HG02973 (cell line): ENCODE data around the gene ALDH16A1.

Source experiments
- ATAC-seq: cut with Tn5 transposase; IDR thresholded peaks from one replicate; pipeline ENCODE4 v1.9.1; 2021; ENCODE audit warnings: moderate library complexity; ENCODE audit not compliant: unreplicated experiment

Gene ALDH16A1

DNA sequence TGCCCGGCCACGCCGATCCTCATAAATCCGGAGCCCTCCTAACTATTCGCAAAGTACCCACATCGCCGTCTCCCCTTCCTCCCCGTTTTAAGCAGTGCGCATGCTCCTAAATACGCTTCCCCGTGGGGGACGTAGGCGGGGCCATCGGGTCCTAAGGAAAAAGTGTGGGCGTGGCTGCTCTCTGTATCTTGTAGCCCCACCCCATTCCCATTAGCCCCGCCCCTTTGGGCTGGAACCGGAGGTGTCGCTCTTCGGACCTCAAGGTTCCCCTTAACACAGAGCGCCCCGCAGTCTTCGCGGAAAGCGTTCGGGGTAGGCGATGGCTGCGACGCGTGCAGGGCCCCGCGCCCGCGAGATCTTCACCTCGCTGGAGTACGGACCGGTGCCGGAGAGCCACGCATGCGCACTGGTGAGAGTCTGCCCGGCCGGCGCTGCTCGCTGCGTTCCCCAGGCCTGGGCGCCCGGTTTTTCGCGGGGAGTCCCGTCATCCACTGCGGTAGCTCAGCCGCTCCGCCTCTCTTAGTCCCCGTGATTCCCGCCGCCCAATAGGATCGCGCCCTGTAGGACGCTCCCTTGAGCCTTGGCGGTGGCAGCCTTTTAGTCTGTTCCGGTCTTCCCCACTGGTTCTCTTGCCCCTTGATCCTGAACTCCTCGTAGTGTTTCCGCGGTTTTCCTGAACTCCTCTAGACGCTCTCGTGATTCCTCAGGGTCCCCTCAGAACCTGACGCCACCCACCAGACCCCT, at the start of gene ALDH16A1:
Gene ALDH16A1 (plus strand): TSS at position 213 of the 744 bp plus-strand sequence. CDS start 107 bp downstream, at position 320.
- ATAC-seq, result peak; percentile 83

DNA sequence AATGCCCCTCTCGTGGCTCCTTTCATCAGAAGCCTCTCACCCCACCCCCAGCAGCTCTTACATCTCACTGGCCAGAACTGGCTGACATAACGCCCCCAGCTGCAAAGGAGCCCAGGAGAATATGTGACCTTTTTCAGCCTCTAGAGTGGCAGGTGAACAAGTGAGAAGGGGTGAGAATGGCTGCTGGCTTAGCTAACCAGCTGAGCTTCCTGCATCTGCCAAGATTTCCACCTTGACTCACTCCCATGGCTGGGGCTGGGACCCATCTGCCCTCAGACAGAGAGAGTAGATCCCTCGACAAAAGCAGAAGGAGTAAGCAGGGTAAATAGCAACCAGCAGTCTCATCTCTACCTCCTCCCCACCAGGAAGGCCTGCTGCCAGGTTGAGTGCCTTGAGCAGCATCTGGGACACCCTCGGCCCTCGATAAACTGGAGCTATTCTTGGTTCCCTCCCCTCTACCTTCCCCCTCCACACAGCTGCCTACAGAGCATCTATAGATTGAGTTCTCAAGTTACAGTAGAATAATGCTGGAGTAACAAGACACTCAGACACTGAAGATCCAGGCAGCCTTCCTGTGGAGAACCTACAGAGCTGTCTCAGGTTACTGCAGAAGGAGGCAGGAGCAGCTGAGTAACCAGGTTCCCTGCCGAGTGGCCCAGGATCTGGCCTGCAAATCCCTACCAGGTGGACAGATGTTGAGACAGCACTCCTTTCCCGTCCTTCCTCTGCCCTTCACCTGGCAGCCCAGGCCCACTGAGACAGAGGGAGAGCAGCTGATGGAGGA, 49.4 kb upstream of the ALDH16A1 start:
- ATAC-seq, result no peak

DNA sequence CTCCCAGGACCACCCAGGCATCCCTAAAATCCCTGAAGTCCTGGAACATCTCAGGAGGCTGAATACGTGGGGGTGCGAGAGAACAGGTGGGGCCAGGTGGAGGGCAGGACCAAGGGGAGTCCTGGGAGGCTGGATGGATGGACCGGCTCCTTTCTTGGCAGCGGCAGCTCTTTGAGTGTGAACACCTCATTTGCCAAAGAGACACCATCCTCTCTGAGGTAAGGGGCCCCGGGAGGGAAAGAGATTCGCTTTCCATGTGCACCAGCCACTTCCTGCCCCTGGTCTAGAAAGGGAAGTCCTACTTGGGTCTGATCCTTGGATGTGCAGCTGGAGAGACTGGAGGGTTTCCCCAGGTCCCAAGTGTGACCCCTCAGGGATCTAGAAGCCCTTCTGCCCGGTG, 45.9 kb upstream of the ALDH16A1 start:
- no peak for ATAC-seq

DNA sequence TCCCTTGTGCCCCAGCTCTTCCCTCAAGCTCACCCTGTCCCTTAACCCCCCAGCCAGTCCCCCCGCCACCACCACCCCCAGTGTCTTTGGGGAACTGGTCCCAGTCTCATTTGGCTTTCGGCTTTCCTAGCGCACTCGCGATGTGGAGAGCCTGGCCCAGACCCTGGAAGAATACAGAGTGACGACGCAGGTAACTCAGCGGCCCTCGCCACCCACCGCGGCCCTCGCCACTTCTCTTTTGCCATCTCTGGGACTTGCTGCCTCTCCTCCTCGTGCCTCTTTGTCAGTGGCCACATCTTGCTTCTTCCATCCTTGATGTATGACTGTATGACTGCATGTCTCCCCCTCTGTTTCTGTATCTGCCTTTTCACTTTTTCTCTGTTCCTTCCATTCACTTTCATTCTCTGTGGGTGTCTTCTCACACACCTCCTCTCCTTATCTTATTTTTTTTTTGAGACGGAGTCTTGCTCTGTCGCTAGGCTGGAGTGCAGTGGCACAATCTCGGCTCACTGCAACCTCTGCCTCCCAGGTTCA, 45.5 kb upstream of the ALDH16A1 start:
- ATAC-seq, result no peak

DNA sequence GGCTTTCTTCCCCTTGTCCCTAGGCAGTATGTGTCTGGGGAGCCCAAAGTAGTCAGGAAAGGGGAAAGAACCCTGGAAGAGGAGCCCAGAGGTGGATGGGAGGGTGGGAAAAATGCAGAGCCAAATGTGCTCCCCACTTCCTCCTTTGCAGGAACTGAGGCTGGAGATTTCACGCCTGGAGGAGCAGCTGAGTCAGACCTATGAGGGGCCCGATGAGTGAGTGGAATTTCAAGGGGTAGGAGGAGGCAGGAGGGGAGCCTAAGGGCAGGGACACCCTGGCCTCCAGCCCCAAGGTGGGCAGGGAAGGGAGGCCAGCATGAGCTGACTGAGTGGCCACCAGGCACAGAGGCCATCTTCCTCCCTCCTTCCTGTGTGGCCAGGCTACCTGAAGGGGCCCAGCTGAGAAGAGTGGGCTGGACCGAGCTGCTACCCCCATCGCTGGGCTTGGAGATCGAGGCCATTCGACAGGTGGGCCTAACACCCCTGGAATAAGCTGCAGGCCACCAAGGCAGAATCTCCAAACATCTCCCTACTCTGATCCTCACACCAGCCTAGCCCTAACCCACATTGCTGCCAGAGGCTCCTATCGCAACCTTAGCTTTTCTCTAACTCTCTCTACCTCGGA, 44.1 kb upstream of the ALDH16A1 start:
- ATAC-seq, result no peak

DNA sequence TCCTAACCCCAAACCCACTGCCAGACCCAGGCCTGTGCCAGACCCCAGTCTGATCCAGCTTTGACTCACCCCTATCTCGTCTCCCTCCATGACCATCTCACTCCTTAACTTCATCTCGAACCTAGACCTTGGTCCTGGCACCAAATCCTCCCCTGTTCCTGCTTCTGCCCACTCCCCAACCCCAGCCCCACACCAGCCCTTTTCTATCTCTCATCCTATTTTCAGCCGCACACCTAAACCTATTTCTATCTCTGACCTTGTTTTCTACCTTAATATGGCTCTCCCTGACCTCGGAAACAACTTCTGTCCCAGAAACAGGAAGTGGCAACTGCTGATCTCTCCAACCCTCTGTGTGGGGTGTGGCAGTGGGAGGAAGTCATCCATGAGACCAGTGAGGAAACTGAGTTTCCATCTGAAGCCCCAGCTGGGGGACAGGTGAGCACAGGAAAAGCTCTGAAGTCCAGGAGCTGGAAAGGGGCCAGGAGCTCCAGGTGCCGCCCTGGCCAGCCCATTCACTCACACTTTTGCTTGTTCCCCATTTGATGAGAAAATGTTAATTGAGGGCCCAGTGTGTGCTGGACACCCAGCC, 43.5 kb upstream of the ALDH16A1 start:
- no peak for ATAC-seq

DNA sequence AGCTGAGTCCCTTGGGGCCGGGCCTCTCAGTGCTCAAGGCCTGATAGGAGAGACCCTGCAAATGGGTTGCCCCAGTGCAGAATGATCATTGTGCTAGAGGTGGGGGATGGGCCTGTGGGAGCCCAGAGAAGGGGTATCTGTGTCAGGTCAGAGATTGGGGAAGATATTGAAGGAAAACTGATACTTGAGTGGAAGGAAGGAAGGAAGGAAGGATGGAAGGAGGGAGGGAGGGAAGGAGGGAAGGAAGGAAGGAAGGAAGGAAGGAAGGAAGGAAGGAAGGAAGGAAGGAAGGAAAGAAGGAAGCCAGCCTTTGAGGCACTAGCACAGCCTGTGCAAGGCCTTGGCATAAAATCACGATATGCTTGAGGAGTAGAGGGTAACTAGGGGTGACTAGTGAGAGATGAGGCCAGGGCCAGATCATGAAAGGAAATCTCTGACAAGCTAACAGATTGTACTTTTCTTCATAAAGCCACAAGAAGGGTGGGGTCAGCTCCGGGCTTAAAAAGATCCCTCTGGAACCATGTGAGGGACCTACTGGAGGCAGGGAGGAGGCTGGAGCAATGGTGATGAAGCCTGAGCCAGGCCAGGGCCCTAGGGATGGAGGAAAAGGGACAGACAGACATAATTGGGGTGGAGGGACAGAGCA, 41.2 kb upstream of the ALDH16A1 start:
- ATAC-seq, result no peak

DNA sequence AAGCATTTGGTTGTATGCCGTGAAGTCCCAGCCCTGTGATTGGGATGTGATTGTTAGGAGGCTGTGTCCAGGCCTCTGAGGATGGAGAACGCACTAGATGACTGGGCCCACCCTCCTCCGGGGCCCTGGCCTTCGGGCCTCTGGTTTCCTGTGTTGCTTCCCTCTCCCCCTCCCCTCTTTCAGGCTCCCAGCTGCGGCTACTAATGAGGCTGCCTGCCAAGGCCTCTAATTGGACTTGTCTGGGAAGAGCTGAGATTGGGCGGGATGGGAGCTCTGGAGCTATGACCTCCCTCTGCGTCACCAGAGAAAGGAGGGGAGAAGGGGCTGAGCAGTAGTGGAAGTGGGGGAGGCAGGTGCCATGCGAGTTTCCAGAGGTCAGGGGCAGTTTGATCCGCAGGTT, 39.7 kb upstream of the ALDH16A1 start:
- no peak for ATAC-seq

DNA sequence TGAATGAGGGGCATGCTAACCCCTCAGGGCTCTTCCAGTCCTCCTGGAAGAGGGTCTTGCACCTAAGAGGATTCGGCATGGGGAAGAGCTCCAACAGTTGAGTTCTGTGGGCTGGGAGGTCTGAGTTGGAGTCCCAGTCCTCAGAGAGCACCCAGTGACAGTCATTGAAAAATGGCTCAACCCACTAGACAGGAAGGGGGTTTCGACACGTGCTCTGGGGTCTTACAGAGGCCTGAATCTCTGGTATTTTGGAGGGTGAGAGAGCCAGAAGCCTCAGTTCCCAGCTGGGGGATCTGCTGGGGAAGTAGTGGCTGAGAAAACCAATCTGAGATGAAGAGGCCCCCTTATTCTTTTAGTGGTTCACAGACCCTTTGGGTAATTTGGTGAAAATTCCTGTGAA, 38.8 kb upstream of the ALDH16A1 start:
- no peak for ATAC-seq

DNA sequence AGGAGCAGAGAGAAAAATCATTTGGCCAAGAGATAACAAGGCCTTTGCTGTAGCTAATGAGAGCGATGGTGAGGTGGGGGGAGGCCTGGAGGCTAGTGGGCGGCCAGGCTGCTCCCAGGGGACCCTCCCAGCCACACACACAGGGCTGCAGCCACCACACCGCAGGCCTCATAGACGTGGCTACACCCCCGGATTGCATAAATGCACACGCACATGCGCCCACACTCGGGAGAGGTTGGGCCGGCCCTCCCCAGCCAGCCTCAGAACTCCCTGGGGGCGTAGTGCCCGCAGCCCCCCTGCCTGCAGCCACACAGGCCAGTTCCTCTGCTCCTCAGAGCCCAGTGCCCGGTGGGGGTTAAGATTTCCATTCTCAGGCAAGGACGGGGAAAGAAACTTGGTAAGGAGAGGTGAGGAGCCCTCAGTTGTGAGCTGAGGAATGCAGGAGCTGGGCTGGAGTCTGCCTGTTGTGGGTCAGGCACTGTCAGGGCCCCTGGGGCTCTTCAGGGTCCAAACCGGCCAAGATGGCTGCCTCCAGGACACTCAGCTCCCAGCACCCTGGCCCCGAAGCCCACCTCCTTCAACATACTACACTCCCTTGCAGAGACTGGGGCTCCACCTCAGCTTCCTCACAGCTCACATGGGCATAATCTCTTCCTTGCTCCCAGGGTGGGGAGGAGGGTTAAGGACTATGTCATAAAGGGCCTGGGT, 37.8 kb upstream of the ALDH16A1 start:
- ATAC-seq, result peak; percentile 54

DNA sequence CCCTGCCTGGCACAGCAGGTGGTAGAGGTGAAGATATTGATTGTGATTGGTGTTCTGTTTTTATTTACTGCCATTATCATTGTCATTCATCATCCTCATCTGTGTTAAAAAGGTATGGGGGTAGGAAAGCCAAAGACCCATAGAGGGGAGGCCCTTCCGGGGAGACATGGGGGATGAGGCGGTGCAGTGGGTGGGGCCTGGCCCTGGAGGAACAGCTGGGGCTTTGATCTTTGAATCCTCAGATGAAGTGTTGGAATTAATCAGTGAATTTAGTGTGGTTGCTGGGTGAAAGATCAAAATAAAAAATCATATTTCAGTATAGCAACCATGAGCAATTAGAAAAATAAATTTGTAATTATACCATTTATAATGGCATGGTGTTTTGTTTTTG, 37.2 kb upstream of the ALDH16A1 start:
- no peak for ATAC-seq

DNA sequence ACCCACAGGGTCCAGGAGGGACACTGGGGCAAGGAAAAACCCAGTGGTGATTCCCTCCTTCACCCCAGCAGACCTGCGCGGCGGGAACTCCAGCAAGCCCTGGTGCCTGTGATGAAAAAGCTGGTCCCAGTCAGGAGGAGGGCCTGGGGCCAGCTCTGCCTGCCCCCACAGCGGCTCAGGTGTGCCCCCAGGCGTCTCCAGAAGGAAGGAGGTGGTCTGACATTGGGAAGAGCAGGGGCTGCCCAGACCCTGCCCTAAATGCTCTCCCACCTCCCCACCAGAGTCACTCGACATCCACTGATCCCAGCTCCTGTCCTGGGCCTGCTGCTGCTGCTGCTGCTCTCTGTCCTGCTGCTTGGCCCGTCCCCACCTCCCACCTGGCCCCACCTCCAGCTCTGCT, 35.9 kb upstream of the ALDH16A1 start:
- ATAC-seq, result no peak

DNA sequence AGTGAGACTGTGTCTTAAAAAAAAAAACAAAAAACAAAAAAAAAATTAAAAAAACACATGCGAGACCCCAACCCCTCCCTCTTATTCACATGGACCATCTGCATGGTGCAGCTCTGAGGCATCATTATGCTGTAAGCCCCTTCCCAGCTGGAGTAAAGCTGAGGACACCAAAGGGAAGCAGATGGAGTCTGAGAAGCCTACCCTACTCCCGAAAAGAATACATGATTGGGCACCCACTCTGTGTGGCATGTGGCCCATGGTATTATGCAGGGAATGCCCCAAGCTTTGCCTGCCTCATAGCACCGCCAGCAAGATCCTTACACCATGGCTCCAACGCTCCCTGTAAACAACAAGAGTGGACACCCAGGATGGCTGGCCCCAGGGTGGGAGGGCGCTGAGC, 34.5 kb upstream of the ALDH16A1 start:
- ATAC-seq, result no peak

DNA sequence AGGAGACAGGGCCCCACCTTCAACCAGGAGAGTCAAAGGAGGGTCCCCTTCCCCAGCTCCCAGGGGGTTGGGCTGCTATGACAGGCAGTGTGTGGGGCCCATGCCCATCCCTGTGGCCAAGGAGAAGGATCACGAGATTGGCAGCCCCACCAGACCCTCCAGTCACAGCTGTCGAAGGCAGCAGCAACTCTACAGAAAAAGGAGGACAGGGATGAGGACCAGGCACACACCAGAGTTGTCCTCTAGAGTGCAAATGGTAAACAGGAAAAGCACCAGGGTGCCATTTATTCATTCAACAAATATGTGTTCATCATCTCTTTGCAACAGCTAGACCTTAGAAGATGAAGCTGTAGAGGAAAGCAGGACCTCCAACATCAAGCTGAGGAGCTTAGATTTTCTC, 33.9 kb upstream of the ALDH16A1 start:
- ATAC-seq, result no peak

DNA sequence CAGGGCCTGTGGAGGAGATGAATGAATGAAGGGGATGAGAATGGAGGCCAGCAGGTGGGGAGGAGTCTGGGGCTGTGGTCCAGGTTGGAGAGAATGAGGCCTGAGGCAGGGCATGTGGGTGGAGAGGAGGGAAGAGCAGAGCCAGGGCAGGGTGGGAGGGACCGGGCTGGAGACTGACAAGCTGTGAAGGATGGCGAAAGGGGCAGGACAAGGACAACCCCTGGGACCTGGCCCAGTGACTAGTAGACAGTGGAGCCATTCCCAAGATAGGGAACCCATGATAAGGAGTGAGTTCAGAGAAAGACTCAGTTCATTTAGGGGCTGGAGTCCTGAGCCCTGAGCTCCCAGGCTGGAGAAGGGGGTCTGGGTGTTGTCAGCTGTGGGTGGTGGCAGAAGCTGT, 32.8 kb upstream of the ALDH16A1 start:
- ATAC-seq, result no peak

DNA sequence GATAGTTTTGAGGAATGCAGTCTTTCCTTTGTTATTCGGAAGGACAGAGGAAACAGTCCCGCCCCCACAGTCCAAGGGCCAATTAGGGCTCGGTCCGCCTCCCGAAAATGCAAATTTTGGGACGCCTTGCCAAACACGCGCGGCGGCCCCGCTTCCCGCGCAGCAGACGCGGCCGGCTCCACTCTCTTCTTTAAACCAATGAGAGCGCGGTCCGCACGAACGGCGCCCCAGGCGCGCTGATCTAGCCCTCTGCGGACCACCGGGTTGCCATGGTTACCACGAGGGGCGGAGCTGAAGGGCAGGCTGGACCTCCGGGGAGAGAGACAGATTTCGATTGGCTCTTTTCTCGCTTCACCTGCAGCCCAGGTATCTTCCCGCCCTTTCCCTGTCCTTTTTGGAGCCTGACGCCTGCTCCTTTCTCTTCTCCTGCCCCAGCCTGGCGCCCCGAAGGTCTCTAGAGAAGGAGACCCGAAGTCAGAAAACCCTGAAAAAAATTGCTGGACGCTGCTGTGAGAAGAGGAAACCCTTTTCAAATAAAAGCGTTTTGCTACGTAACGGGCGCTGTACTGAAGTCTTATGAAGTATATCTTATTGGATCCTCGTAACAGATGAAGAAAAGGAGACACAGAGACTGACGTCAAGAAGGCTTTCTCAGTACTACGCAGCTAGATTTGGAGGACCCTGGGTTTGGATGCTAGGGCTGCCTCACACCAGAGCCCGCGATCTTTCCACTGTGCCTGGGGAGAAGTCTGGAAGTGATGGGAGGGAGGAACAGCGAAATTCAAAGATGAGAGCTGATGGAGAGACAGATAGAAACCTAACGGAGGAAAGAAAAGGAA, 31.8 kb upstream of the ALDH16A1 start:
- no peak for ATAC-seq

DNA sequence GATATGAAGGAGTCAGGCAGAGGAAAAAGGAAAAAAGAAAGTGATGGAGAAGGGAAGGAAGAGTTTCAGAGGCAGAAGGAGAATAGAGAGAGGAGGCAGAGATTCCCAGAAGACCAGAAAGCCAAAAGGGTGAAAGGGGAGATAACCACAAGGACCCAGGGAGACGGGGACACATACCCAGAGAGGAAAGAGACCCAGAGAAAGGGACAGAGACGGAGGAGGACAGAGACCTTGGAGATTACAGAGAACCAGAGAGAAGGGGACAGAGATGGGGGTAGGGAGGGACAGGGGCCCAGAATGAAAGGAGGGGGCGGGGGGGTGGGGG, 31.2 kb upstream of the ALDH16A1 start:
- no peak for ATAC-seq

DNA sequence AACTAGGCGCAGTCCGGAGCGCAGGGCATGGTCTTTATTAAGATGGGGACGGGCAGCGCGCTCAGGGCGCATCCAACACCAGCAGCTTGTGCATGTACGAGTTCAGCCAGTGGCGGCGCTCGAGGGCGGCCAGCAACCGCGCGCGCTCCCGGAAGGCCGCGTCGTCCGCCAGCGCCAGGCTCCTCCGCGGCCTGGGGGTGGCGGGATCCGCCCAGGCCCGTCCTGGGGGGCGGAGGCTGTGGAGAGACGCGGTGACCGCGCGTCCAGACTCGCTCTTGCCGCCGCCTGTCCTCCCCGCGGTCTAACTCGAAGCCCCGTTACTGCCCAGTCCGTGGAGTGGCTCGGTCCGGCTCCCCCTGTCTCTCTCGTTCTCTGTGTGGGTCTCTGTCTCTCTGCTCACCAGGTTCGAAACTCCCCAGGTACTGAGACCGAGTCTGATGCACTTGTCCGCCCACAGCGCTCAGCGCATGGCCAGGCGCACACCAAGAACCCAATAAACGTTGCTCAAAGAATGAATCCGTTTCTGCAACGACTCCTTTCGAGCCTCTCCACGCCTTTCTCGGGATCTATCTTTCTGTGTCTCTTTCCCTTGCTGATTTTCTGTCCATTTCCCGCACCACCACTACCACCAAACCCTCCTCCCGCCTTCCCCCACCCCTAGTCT, 30.5 kb upstream of the ALDH16A1 start:
- no peak for ATAC-seq
